ENCODE measurements around the gene TMOD2.

The TMOD2 gene

GRCh38 chr15:51828621-51829375 lies 77.4 kb downstream of the TMOD2 start:
- DNase-seq = no peak

GRCh38 chr15:51829376-51830275 lies 78.2 kb downstream of the TMOD2 start, which contains the start of gene TMOD3:
TSS of gene TMOD3 (plus strand) at chr15:51829653. CDS start at chr15:51862885, 33,232 bp downstream.
- peak; percentile 21 for DNase-seq

- DNase-seq = no peak
Observed at GRCh38 chr15:51830276-51830806, 78.9 kb downstream of the TMOD2 start.

GRCh38 chr15:51833772-51834171 lies 82.4 kb downstream of the TMOD2 start:
- DNase-seq = no peak

GRCh38 chr15:51837792-51838251 lies 86.4 kb downstream of the TMOD2 start:
- DNase-seq = no peak

GRCh38 chr15:51838270-51838669 lies 86.9 kb downstream of the TMOD2 start:
- no peak for DNase-seq

GRCh38 chr15:51840692-51841091 lies 89.3 kb downstream of the TMOD2 start:
- no peak for DNase-seq

GRCh38 chr15:51841406-51842040 lies 90.1 kb downstream of the TMOD2 start:
- DNase-seq = no peak

- no peak for DNase-seq
Observed at GRCh38 chr15:51842265-51842664, 90.9 kb downstream of the TMOD2 start.

- DNase-seq = no peak
Observed at GRCh38 chr15:51842852-51843737, 91.7 kb downstream of the TMOD2 start.

GRCh38 chr15:51844747-51845426 lies 93.5 kb downstream of the TMOD2 start:
- DNase-seq = no peak

- no peak for DNase-seq
Observed at GRCh38 chr15:51846066-51846462, 94.7 kb downstream of the TMOD2 start.

- no peak for DNase-seq
Observed at GRCh38 chr15:51846463-51847230, 95.2 kb downstream of the TMOD2 start.

GRCh38 chr15:51848811-51849210 lies 97.4 kb downstream of the TMOD2 start:
- DNase-seq = no peak

- no peak for DNase-seq
Observed at GRCh38 chr15:51849860-51850259, 98.5 kb downstream of the TMOD2 start.

GRCh38 chr15:51853998-51854397 lies 102.6 kb downstream of the TMOD2 start:
- DNase-seq = no peak

GRCh38 chr15:51855612-51856011 lies 104.2 kb downstream of the TMOD2 start:
- no peak for DNase-seq

GRCh38 chr15:51856714-51857380 lies 105.5 kb downstream of the TMOD2 start:
- DNase-seq = no peak

GRCh38 chr15:51861557-51862359 lies 110.4 kb downstream of the TMOD2 start:
- DNase-seq = no peak
